ENCODE results near the gene KANK3.
"Not testable (repeated sequence)": the region's sequence is repeated elsewhere in the genome, so short reads cannot be mapped to it uniquely, and the experiment has no call there.

Gene KANK3

DNA sequence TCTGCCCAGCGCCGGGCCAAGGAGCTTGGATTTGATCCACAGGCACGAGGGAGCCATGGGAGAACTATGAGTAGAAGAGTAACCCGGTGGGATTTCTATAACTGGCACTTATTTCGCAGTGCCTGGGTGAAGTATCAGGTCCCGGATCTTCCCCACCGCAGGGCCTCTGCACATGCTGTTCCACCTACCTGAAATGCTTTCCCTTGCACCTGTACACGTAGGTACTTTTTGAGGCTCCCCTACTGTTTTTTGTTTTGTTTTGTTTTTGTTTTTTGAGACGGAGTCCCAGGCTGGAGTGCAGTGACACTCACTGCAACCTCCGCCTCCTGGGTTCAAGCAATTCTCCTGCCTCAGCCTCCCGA, 402 bp upstream of the KANK3 start:
- ChIA-PET POLR2A (no interaction called here), CTCF (interaction anchor here (1.0 to 6.4 kb wide), 5 partner anchors 9 to 74 kb away, joined by 3 to 65 read pairs (median 6); no protein-coding TSS in a partner anchor)
- no peak overlapping the region; the same call in 1 of the 2 replicates for H3K4me3 ChIP-seq (ENCODE audit: low read depth, low read length)
- no peak for DNase-seq (ENCODE audit: low read depth, low spot score)
- TF ChIP-seq CTCF (IDR thresholded peaks at IDR 0.05; ENCODE audit: insufficient read depth, low read length, missing control alignments): no peak

GRCh38 chr19:8342316-8342683, 762 bp downstream of the KANK3 start:
- ChIA-PET CTCF (interaction anchor here (1.0 to 6.4 kb wide), 8 partner anchors 12 to 245 kb away, joined by 3 to 65 read pairs (median 5); partner anchors contain the start of gene MARCHF2), POLR2A (no interaction called here)
- H3K4me3 ChIP-seq (ENCODE audit: low read depth, low read length): no peak overlapping the region
- TF ChIP-seq CTCF (IDR thresholded peaks at IDR 0.05; ENCODE audit: insufficient read depth, low read length, missing control alignments): no peak
- DNase-seq (ENCODE audit: low read depth, low spot score): no peak

DNA sequence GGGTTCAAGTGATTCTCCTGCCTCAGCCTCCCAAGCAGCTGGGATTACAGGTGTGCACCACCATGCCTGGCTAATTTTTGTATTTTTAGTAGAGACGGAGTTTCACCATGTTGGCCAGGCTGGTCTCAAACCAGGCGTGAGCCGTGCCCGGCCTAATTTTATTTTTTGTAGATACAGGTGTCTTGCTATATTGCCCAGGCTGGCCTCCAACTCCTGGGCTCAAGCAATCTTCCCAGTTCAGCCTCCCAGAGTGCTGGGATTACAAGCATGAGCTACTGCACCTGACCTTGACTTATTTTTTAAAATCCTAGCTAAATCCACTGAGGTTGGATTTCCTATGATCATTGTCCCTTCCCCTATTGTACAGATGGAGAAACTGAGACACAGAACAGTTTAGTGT, 1.6 kb downstream of the KANK3 start:
- H3K4me3 ChIP-seq (ENCODE audit: low read depth, low read length); DNase-seq (ENCODE audit: low read depth, low spot score): not testable (repeated sequence)
- ChIA-PET CTCF (interaction anchor here (0.7 to 6.4 kb wide), 7 partner anchors 13 to 397 kb away, joined by 3 to 65 read pairs (median 5); partner anchors contain the start of gene MARCHF2), POLR2A (interaction anchor here (0.7 kb wide), 1 partner anchor 167 kb away, joined by 3 read pairs; no protein-coding TSS in a partner anchor)

DNA sequence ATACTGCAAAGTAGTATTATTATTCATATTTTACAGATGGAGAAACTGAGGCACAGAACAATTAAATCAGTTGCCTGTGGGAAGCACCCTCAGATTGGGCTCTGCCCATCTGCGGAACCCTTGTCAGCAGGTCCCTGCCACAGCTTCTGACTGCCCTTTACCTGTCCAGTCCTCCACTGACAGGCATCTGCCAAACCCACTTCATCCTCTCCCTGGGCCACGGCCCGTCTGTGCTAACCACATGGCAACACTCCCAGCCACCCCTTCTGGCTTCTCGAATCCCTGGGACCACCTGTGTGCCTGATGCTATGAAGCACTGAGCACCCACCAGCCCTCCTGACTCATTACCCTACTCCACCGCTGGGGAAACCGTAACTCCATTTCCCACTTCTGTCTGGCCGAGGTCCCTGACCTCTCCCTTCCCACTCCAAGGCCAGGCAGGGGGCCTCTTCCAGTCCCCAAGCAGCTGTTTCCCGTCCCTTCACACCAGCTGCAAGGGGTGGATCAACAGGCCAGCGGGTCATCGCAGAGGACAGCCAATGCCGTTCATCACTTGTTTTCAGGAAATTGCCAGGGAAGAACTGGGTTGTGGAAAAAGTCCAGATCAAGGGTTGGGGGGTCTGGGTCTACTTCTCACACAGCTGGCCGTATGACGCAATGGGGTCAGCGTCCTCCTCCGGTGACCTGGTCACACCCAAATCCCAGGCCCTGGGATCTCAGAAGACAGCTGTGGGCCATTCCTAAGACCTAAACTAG, 2.5 kb downstream of the KANK3 start:
- no peak for TF ChIP-seq CTCF (IDR thresholded peaks at IDR 0.05; ENCODE audit: insufficient read depth, low read length, missing control alignments)
- POLR2A ChIA-PET: interaction anchor here (0.7 kb wide), 1 partner anchor 168 kb away, joined by 3 read pairs; no protein-coding TSS in a partner anchor
- no peak for DNase-seq (ENCODE audit: low read depth, low spot score)
- H3K4me3 ChIP-seq (ENCODE audit: low read depth, low read length): no peak overlapping the region
- CTCF ChIA-PET: interaction anchor here (1.0 to 6.4 kb wide), 5 partner anchors 8 to 240 kb away, joined by 3 to 65 read pairs (median 5); partner anchors contain the start of gene MARCHF2

GRCh38 chr19:8338835-8339234, 4.2 kb downstream of the KANK3 start:
- no peak for DNase-seq (ENCODE audit: low read depth, low spot score)
- CTCF ChIA-PET: interaction anchor here (2.4 kb wide), 1 partner anchor 15 kb away, joined by 13 read pairs; no protein-coding TSS in a partner anchor

GRCh38 chr19:8337728-8338127, 5.3 kb downstream of the KANK3 start:
- ChIA-PET POLR2A (no interaction called here), CTCF (interaction anchor here (2.4 kb wide), 1 partner anchor 16 kb away, joined by 13 read pairs; no protein-coding TSS in a partner anchor)
- TF ChIP-seq CTCF (IDR thresholded peaks at IDR 0.05; ENCODE audit: insufficient read depth, low read length, missing control alignments): no peak
- H3K4me3 ChIP-seq (ENCODE audit: low read depth, low read length): no peak overlapping the region
- no peak for DNase-seq (ENCODE audit: low read depth, low spot score)

More at GRCh38 chr19:8338835-8339234, 4.2 kb downstream of the KANK3 start:
- TF ChIP-seq CTCF (IDR thresholded peaks at IDR 0.05; ENCODE audit: insufficient read depth, low read length, missing control alignments): no peak
- no peak overlapping the region for H3K4me3 ChIP-seq (ENCODE audit: low read depth, low read length)
- POLR2A ChIA-PET: no interaction called here

Measured in AG04449 (cell line).